Right lobe of liver (tissue), 4 donors: ENCODE results near the gene AIG1.

Source experiments
- CTCF ChIP-seq, 4 donors: fragments of 200-600 bp in 3 of 4; fragments of 450-650 bp in 1 of 4; IDR thresholded peaks; one replicate each; pipeline versions ENCODE4 v1.5.1 to v1.8.0; 2016 to 2022; ENCODE audit warnings: antibody characterized with exemption in 4 of 4, mild to moderate bottlenecking in 2 of 4
- POLR2A ChIP-seq: fragments of 450-650 bp; IDR thresholded peaks from one replicate; pipeline ENCODE4 v1.6.1; 2017; ENCODE audit warnings: antibody characterized with exemption, mild to moderate bottlenecking
- donor health status: DM: no; HTN: no; CAD: no.
- donor health status: DM: no; HTN: no; CAD: no.
- donor health status: DM: no; HTN: yes; CAD: no.

- no peak for TF ChIP-seq CTCF (IDR thresholded peaks at IDR 0.05)
- no peak for TF ChIP-seq POLR2A
These were observed 232.8 kb downstream of the AIG1 start for GRCh38 chr6:143293523-143293922.
